GM13976 (cell line): ENCODE measurements around the gene TSC2.
"Not testable (repeated sequence)": the region's sequence is repeated elsewhere in the genome, so short reads cannot be mapped to it uniquely, and the experiment has no call there.

ENCODE experiments used
- DNase-seq: peaks from one replicate; pipeline ENCODE4 v3.0.0; 2012; ENCODE audit warnings: low spot score
- CTCF ChIP-seq: IDR thresholded peaks from 2 replicates; pipeline ENCODE4 v1.5.1; 2012; ENCODE audit warnings: borderline replicate concordance, mild to moderate bottlenecking; ENCODE audit not compliant: insufficient read depth; ENCODE audit errors: extremely low read depth, missing control alignments, control extremely low read depth
- in situ Hi-C: fragments of 300-500 bp; cut with MboI; formaldehyde crosslinking; loops from one replicate; pipeline ENCODE4 v1.12.0; 2022; ENCODE audit warnings: low sequenced_read_pairs, mixed read lengths, inconsistent platforms; ENCODE audit not compliant: unreplicated experiment

TSC2 gene

GRCh38 chr16:2092866-2093265 is 45.1 kb downstream of the TSC2 start:
- DNase-seq: no peak
- TF ChIP-seq CTCF: no peak
- in situ Hi-C loops: no loop called here

GRCh38 chr16:2093793-2094192 is 46.0 kb downstream of the TSC2 start:
- in situ Hi-C loops: no loop called here
- DNase-seq: no peak
- no peak for TF ChIP-seq CTCF

- in situ Hi-C loops: no loop called here
- TF ChIP-seq CTCF: no peak
- no peak for DNase-seq
These were observed 47.6 kb downstream of the TSC2 start for GRCh38 chr16:2095315-2095853.

- no peak for DNase-seq
- in situ Hi-C loops: no loop called here
- no peak for TF ChIP-seq CTCF
These were observed 48.3 kb downstream of the TSC2 start for GRCh38 chr16:2095918-2096582.

GRCh38 chr16:2096853-2097595 is 49.2 kb downstream of the TSC2 start:
- in situ Hi-C loops: no loop called here
- no peak for DNase-seq
- no peak for TF ChIP-seq CTCF

- in situ Hi-C loops, DNase-seq: not testable (repeated sequence)
These were observed 49.9 kb downstream of the TSC2 start for GRCh38 chr16:2097689-2098088.

GRCh38 chr16:2101581-2101980 is 53.8 kb downstream of the TSC2 start:
- in situ Hi-C loops, DNase-seq: not testable (repeated sequence)
